Ishikawa (cell line): ENCODE measurements around the gene NME5.

Experiments used
- CEBPB ChIP-seq: IDR thresholded peaks from 2 replicates; pipeline ENCODE4 v1.6.1; 2012
- EGR1 ChIP-seq: IDR thresholded peaks from 2 replicates; pipeline ENCODE4 v1.6.1; 2012
- EP300 ChIP-seq: IDR thresholded peaks from 2 replicates; pipeline ENCODE4 v1.6.1; 2012; ENCODE audit warnings: borderline replicate concordance
- NFIC ChIP-seq: IDR thresholded peaks from 2 replicates; pipeline ENCODE4 v1.6.1; 2012
- RAD21 ChIP-seq: IDR thresholded peaks from 2 replicates; pipeline ENCODE4 v1.6.1; 2012; ENCODE audit warnings: low read depth
- USF1 ChIP-seq: IDR thresholded peaks from 2 replicates; pipeline ENCODE4 v1.6.1; 2012
- ZBTB7A ChIP-seq: IDR thresholded peaks from 2 replicates; pipeline ENCODE4 v1.6.1; 2012; ENCODE audit warnings: low read depth

GRCh38 chr5:138177941-138178515 lies 38.8 kb upstream of the NME5 start:
- TF ChIP-seq EP300: no peak
- TF ChIP-seq CEBPB: no peak
- TF ChIP-seq ZBTB7A: no peak
- TF ChIP-seq EGR1: no peak
- no peak for TF ChIP-seq RAD21
- no peak for TF ChIP-seq NFIC
- TF ChIP-seq USF1: no peak
